Effector CD8-positive, alpha-beta T cell (primary cell): Measurements from ENCODE around the gene POLR2A.
"Not testable (repeated sequence)": the region's sequence is repeated elsewhere in the genome, so short reads cannot be mapped to it uniquely, and the experiment has no call there.

Experiments
- DNase-seq: peaks from one replicate; lab custom pipeline; 2025; lab: John Stamatoyannopoulos, UW

The POLR2A gene

DNA sequence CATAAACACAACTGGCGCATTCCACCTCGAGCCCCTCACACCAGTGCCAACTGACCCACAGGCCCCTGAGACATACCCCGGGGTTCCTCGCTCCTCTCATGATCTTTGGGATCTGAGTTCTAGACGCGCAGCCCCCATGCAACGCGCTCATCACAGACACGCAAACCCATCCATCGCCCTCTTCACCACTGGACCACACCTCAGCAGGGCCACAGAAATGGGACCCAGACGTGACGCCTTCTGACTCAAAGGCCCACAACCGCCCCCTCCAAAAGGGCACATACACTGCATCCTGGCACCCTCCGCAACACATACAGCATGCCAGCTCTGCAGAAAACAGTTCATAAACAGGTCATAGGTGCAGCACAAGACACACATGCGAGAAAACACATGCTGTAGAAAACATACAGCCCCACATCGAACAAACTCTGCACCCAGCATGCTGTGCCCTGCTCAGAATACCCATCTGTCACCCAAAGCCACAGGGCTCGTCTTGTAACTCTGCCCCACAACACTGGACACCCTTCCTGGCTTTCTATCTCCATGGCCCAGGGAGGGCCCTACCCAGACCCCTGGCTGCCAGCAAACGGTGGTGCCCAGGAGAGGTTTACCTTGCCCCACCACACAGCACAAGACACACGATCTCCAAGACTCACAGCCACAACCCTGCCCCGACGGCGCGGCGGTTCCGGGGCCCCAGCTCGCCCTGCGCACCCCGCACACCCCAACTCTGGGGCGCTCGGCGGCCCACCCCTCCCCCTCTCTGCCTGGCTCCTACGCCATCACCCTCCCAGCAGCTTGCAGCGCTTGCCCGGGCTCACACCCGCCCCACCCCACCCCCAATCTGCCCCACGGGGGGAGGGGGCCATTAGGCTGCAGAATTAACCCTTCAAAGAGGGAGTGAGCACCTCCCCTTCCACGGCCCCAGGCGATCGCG lies 5.6 kb upstream of the POLR2A start:
- peak; percentile 59 for DNase-seq

DNA sequence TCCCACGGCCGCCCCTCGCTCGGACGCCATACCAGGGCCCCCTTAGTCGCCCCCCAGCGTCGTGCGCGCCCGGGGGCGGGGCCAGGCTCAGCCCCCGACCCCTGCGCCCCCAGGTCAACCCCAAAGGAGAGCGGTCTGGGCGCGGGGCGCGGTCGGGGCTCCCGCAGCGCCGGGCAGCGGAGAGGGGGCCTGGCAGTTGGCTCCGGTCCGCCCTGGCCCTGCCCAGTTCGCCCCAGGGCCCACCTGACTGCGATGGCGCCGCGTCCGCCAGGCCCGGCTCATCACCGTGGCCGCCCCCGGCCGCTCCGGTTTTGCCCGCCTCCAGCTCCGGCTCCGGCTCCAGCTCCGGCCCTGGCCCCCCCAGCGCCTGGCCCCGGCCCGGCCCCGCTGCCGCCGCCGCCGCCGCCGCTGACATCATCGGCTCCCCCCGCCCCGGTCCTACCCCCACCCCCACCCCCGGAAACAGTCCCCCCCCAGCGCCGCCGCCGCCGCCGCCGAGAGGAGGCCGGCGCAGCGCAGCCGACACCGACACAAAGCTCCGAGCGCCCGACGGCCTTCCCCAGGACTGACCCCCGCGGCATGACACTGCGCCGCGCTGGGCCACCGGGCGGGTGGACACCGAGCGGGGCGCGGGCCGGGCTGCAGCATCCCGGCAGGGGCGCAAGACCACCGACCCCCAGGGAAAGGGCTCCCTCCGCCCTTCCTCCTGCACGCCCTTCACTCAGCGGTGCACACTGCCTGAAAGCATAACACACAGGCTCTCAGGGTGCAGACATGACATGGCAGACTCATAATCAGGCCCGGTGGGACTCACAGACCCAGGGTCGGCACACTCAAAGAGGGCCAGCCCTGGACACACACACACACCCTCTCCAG lies 4.7 kb upstream of the POLR2A start, which contains the start of gene ZBTB4:
TSS of gene ZBTB4 (minus strand) at position 419 of the 876 bp plus-strand sequence. CDS start 12,830 bp downstream, outside the sequence.
- DNase-seq = peak; percentile 55

DNA sequence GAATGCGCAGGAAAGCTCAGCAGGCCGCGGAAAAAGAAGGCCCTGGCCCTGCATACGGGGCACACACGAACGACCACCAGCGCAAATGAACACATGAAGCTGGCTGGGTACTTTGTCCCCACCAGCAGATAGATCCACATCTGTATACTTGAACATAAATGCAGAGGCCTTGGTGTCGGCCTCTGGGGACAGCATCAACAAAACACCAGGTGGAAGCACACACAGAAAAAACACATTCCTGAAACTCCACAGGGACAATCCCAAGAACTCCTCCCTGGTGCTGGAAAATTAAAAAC lies 4.1 kb upstream of the POLR2A start:
- no peak for DNase-seq

DNA sequence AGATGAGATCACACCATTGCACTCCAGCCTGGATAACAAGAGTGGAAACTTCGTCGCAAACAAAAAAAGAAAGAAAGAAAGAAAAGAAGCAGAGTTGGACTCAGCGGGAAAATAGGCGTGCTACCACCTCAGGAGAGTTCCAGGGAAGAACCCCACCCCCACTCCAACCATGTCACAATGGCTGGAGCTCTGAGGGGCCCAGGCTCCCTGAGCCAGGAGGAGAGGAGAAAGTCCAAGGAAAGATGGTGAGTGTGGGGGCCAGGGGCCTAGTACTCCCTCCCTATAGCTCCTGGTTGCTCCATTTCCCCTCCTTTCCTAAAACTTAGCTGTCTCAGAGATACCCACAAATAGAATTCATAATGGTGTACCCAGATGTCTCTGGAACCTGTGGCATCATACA lies 2.9 kb upstream of the POLR2A start, which contains the start of gene SLC35G6:
TSS of gene SLC35G6 (plus strand) at position 172 of the 400 bp plus-strand sequence. CDS start at position 243, 71 bp downstream.
- not testable (repeated sequence) for DNase-seq

DNA sequence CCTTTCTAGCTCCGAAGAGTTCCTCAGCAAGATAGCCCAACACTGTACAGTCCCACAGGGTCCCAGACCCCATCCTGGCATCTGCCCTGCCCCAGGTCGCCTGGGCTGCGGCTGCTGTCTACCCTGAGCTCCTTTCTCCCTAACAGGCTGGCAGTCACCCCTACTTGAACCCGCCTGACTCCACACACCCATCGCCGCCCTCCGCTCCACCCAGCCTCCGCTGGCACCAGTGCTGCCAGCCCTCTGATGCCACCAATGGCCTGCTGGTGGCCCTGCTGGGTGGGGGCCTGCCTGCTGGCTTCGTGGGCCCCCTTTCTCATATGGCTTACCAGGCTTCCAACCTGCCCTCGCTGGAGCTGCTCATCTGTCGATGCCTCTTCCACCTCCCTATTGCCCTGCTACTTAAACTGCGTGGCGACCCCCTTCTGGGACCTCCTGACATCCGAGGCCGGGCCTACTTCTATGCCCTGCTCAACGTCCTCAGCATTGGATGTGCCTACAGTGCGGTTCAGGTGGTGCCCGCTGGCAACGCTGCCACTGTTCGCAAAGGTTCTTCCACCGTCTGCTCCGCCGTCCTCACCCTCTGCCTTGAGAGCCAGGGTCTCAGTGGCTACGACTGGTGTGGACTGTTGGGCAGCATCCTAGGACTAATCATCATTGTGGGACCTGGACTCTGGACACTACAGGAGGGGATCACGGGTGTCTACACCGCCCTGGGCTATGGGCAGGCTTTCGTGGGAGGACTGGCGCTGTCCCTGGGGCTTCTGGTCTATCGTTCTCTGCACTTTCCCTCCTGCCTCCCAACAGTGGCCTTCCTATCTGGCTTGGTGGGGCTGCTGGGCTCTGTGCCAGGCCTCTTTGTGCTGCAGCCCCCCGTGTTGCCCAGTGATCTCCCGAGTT lies 2.1 kb upstream of the POLR2A start:
- DNase-seq = not testable (repeated sequence)

DNA sequence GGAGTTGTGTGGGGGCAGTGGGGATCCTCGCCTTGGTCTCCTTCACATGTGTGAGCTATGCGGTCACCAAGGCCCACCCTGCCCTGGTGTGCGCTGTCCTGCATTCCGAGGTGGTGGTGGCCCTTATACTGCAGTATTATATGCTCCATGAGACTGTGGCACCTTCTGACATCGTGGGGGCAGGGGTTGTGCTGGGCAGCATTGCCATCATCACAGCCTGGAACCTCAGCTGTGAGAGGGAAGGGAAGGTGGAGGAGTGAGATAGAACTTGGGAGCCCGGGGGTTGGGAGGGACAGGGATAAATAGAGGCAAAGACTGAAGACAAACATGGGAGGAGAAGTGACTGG lies 1.5 kb upstream of the POLR2A start:
- not testable (repeated sequence) for DNase-seq

DNA sequence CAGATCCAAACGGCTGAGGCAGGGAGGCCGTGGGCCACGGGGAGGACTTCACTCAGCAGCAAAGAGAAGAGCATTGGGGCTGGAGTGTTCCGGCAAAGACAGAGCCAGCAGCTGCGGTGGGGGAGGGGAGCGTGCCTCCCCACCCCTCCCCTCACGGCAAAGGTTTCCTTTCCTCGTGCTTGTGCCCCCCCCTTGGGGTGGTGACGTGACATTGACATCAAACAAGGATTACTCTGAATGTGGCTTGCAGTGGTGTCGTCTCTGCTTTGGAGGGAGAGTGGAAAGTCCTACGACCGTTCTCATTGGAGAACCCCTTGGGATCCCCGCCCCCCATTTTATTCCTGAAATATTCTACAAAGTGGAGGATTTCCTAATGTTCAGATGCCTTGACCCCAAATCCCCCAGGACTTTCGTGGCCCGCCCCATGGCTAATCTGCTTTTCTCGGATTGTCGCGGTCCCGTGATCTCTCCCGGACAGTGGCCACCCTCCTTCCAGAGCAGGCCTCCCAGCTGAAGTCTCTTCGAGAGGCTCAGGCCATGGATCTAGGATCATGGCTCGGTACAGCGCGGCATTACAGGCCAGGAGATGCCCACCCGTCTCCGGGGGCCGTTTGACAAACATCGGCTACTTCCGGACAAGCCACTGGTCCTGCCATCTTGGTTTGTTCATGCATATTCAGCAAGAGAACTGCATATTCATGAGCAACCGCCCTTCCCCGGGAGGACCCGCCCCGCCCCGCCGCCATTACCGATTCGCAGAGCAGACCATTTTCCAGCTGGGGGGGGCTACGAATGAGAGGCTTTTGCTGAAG lies 705 bp upstream of the POLR2A start:
- DNase-seq = peak; percentile 91

DNA sequence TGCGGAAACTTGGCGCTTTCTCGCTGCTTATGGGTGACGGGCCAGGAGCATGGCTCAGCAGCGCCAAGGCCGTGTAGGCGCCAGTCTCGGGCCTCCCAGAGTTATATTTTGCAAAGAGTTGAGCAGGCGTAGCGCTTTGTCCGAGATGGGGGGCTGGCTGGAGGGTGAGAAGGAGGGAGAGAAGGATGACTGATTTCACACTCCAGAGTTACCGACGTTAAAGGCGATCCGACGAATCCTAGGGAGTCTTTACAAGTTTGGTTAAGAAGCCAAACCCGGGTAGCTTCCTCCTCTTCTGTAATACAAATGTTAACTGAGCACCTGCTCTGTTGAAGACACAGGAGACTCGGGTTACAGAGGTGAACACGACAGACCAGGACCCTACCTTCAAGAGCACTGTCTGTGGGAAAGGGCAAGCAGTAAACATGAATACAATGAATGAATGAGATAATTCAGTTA lies 782 bp downstream of the POLR2A start:
- no peak for DNase-seq

DNA sequence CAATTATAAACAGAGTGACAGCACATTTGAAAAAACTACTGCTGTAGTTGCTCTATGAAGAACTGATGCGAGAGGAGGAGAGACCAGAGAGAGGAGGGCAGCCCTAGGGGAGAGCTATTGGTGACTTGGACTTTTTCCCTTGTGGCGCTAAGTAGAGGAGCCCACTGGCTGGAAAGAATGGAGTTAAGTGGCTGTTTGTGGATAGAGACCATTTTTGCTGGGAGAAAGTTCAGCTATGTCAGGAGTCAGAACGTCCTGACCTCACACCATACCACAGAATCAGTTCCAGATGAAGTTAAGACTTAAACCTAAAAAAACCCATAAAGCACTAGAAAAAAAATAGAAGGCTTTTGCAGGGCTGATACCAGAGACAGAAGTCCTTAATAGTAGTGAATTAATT lies 2.0 kb downstream of the POLR2A start:
- DNase-seq = no peak

DNA sequence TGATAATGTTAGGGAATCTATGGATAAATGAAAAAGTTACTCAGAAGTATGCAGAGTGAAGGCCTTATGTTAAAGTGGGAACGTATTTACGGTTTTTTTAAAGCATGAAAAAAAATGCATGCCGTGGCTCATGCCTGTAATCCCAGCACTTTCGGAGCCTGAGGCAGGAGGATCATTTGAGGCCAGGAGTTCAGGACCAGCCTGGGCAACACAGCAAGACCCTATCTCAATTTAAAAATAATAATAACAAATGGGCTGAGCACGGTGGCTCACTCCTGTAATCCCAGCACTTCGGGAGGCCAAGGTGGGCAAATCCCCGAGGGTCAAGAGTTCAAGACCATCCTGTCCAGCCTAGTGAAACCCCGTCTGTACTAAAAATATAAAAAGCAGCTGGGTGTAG lies 6.0 kb downstream of the POLR2A start:
- DNase-seq = no peak

DNA sequence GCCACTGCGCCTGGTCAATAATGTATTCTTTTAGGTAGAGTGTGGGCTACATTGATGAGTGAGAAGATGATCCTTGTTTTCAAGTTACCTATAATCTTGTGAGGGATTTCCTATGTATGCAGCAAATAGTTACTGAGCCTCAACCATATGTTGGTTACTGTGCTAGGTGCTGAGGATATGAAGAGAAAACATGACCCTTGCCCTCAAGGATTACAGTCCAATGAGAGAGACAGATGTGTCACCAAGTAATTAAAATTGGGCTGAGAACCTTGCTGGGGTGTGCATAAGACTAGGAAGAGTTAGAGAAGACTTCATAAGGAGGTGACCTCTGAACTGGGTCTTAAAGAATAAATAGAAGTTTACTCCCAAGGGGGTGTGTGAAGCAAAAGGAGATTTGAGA lies 7.4 kb downstream of the POLR2A start:
- DNase-seq = no peak

DNA sequence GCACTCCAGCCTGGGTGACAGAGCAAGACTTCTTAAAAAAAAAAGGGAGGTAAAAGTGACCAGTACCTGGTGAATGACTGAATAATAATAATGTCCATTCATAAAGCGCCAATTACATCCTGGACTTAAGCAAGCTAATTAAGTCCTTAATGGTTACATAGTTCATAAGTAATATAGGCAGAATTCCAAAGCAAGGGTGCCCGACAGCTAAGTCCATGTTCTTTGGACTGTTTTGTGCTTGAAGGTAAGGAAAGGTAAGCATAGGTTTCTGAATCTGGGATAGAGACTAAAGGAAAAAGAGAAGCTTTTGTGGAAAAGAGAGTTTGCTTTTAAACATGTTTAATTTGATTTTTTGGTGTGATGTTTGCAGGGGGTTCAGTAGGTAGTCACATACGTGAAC lies 9.8 kb downstream of the POLR2A start:
- DNase-seq = no peak

DNA sequence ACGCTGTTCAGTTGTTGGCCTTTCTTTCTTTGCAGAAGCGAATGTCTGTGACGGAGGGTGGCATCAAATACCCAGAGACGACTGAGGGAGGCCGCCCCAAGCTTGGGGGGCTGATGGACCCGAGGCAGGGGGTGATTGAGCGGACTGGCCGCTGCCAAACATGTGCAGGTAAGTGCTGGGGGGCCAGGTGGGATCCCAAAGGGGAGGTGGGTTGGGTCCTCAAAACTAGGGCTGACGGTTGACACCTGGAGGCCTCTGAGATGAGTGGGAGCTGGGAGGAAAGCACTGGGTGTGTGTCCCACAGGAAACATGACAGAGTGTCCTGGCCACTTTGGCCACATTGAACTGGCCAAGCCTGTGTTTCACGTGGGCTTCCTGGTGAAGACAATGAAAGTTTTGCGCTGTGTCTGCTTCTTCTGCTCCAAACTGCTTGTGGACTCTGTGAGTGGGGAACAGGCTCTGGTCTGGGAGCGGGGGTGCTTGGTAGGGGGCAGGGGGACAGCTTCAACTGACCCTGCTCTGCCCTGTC lies 11.8 kb downstream of the POLR2A start:
- no peak for DNase-seq

DNA sequence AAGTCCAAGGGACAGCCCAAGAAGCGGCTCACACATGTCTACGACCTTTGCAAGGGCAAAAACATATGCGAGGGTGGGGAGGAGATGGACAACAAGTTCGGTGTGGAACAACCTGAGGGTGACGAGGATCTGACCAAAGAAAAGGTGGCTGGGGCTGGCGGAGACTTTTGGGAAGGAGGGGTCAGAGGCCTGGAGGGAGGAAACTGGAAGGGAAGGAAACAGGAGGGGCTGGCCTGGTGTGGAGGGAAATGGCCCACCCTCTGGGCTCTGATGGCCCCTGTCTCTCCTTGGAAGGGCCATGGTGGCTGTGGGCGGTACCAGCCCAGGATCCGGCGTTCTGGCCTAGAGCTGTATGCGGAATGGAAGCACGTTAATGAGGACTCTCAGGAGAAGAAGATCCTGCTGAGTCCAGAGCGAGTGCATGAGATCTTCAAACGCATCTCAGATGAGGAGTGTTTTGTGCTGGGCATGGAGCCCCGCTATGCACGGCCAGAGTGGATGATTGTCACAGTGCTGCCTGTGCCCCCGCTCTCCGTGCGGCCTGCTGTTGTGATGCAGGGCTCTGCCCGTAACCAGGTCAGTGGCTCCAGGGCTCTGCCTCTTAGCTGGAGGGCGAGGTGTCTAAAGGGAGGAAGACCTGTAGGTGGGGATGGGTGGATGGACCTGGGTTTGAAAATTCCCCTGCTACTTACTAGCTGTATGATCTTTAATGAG lies 12.5 kb downstream of the POLR2A start:
- DNase-seq = no peak

DNA sequence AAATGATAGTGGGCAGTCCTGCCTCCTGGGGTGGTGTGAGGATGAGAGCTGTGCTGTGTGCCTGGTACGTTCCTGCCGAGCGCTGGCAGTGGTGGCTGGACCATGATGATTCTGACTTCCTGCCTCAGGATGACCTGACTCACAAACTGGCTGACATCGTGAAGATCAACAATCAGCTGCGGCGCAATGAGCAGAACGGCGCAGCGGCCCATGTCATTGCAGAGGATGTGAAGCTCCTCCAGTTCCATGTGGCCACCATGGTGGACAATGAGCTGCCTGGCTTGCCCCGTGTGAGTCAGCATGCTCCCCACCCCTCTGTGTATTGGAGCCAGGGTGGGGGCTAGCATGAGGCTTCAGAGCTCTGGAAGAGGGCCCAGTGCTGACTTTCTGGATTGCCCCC lies 13.1 kb downstream of the POLR2A start:
- DNase-seq = no peak

DNA sequence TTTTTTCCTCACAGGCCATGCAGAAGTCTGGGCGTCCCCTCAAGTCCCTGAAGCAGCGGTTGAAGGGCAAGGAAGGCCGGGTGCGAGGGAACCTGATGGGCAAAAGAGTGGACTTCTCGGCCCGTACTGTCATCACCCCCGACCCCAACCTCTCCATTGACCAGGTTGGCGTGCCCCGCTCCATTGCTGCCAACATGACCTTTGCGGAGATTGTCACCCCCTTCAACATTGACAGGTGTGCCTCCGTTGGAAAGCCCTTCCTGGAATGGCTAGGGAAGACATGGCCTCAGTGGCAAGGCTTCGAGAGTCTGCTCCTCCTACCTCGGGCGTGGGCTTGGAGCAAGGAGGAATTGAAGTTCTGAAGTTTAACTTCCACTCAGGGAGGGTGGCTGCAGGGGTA lies 13.5 kb downstream of the POLR2A start:
- no peak for DNase-seq

DNA sequence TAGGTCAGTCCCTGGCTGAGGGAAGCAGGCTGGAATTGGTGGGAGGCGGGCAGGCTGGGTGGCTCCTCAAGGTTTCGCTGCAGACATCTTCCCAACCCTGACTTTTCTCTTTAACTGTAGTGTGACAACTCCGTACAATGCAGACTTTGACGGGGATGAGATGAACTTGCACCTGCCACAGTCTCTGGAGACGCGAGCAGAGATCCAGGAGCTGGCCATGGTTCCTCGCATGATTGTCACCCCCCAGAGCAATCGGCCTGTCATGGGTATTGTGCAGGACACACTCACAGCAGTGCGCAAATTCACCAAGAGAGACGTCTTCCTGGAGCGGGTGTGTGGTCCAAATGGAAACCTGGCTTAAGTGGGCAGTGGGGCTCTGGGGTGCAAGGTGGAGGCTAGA lies 15.0 kb downstream of the POLR2A start:
- no peak for DNase-seq

DNA sequence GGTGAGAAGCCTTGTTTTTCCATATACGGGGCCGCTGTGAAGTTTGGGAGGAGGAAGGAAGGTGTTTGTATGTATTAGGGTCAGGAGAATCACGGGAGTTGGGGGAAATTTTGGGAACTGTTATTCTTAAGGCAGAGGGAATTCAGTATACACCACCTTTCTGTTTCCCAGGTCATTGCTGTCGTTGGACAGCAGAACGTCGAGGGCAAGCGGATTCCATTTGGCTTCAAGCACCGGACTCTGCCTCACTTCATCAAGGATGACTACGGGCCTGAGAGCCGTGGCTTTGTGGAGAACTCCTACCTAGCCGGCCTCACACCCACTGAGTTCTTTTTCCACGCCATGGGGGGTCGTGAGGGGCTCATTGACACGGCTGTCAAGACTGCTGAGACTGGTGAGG lies 17.6 kb downstream of the POLR2A start:
- DNase-seq = no peak

DNA sequence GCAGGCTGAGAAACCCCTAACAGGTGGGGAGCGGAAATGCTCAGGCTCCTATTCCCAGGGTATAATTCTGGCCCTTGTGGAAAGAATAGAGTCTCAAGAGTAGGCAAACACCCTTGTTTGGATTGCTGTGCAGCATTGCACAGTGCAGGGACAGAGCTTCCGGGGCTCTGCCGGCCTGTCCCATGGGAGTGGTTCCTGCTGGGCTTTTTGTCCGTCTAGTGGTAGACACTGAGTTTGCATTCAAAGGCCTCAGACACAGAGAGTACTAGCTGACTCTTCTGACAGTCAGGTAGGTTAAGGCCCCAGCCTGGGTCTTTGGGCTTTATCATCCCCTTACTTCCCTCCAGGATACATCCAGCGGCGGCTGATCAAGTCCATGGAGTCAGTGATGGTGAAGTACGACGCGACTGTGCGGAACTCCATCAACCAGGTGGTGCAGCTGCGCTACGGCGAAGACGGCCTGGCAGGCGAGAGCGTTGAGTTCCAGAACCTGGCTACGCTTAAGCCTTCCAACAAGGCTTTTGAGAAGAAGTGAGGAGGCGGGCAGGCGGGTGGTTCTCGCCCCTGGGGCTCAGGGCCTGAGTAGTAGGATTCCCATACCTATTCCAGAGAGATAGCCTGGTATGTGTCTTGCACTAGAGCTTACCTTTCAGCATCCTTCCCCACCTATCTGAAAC lies 18.1 kb downstream of the POLR2A start:
- DNase-seq = no peak
